ENCODE data around the gene CERS4.

GRCh38 chr19:8238251-8238650, 29.1 kb downstream of the CERS4 start:
- no peak for TF ChIP-seq CTCF (IDR thresholded peaks at IDR 0.05 in 8 of 11, conservative IDR thresholded peaks at IDR 0.05 in 3 of 11)
- no peak for TF ChIP-seq POLR2A (IDR thresholded peaks at IDR 0.05)

Data from spleen (tissue), 7 donors.